Stimulated activated CD4-positive, alpha-beta T cell treated with anti-CD3 and anti-CD28 coated beads, TNF-alpha, amount 100 ng/mL, for 24 hours (primary cell): Measurements from ENCODE around the gene PAM16.
A peak's percentile ranks its signal among the peaks of the same experiment; 100 is the strongest.

ENCODE experiments used
- DNase-seq, 3 experiments: peaks; one replicate each; pipeline ENCODE4 v3.0.0-alpha.2; 2020; ENCODE audit warnings: low read depth in 3 of 3

The PAM16 gene

GRCh38 chr16:4319454-4320421 lies 31.4 kb downstream of the PAM16 start:
- DNase-seq = peak in 1 of 3 experiments; percentile 51

- DNase-seq = no peak
These were observed 32.2 kb downstream of the PAM16 start for GRCh38 chr16:4318967-4319366.

DNA sequence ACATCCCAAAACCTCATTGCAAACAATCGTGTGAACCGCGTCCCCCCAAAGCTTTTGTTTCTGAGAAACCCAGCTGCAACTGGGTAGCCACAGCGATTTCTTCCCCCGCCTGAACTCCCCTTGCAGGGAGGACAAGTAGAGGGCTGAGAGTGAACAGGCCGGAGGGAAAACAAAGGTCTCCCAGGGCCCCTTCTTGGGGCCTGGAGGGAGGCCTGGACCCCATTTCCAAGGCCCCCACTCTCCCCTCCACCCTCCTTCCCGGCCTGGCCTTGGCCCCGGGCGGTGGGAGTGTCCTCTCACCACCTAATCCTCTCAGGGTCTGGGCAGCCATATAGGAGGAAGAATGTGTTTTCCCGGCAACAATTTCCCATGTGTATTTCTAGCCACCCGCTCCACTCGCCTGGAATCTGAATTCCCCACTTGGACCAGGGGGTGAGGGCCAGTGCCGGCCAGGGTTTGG lies 32.6 kb downstream of the PAM16 start:
- no peak for DNase-seq

GRCh38 chr16:4317532-4318450 lies 33.3 kb downstream of the PAM16 start:
- DNase-seq = no peak

DNA sequence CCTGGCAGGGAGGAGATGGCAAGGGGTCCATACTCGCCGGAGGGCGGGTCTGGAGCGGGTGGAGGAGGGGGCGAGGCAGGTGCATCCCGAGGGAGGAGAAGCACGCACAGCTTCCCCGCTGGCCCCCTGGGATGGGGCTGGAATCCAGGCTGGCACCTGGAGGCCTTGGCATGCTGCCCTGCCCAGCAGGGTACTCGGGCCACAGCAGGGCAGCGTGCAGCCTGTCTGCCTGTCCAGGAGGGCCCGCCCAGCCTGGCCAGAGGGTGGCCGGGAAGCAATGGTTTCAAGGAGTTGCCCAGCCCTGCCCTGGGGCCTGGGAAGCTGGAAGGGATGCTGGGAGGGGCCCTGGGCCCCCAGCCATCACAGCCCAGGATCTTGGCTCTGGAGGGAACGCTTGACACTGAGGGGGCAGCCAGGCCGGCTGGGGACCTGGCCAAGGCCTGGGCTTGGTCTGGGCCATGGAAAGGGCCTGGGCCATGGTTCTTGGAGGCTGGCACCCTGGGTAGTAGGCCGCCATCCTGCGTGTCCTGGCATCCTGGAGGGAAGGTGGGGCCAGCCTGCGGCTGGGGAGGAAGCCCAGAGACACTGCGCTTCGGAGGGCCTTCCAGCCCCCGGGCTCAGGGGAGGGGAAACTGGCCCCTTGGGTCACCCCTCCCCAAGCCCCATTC lies 34.1 kb downstream of the PAM16 start:
- DNase-seq = no peak

DNA sequence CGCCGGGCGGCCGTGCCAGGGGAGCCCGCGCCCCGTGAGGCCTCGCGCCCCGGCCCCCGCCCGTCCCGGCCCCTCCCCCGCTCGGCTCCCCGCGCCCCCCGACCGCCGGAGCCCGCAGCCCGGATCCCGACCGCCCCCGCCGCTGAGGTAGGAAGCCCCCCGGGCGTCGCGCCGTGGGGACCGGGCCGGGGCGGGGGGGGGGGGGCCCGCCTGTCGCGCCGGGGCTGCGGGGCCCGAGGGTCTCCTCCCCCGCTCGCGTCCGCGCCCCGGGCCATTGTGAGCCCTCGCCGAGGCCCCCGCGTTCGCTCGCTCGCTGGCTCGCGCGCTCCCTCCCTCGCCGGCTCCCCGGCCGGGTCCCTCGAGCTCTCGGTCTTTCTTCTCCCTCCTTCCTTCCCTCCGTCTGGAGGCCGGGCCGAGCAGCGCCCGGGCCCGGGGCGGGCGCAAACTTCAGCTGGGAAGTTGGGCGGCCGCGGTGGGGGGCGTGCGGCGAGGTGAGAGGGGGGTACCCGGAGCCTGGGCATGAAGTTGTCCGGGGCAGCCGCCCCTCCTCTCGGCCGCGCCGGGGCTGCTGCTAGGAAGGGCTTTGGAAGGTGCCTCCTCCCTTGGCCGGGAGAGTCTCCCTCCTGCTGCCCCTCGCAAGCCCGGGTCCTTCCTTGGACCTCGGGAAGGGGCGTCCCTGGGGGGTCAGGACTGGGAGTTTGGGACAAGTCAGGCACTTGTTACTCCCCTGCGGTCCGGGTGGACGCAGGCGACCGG lies 34.8 kb downstream of the PAM16 start:
- no peak for DNase-seq

DNA sequence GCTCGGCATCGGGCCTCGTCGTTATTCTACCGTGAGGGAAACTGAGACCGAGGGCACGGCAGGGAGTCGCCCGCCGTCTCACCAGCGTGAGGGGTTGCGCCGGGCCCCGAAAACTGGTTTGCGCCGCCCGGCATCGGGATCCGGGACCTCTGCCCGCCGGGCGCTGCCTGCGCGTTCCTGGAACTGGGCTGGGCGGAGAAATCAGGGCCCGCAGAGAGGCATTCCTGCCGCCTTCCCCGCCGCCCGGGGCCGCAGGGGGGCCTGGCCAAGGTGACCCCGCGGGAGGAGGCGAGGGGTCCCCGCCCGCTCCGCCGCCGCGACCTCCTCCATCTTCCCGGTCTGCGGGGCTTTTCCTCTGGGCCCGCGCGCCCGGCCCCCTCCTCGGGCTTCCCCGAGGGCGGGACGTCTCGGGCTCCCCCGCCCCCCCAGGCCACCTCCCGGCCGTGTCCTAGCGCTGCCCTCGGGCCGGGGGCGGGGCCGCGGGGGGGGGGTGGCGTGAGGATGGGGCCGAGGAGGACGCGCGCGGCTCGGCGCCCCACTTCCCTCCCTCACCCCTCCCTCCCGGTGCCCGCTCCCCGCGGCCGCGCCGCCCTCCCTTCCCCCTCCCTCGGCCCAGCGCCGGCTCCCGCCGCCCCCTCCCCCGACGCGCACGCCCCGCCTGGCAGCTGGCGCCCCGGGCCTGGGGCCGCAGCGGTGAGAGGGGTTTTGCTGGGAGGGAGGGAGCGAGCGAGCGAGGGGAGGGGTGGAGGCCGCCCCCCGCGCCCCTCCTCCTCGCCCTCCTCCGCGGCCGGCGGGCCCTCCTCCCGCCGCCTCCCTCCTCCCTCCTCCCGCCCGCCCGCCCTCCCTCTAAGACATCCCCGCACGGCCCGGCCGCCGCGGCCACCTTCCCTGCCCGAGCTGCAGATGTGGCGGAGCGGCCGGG lies 35.7 kb downstream of the PAM16 start, which contains the start of gene GLIS2:
Gene GLIS2, plus strand, starts transcription at position 882 of the 922 bp plus-strand sequence. CDS start 16,214 bp downstream, outside the sequence.
- no peak for DNase-seq

DNA sequence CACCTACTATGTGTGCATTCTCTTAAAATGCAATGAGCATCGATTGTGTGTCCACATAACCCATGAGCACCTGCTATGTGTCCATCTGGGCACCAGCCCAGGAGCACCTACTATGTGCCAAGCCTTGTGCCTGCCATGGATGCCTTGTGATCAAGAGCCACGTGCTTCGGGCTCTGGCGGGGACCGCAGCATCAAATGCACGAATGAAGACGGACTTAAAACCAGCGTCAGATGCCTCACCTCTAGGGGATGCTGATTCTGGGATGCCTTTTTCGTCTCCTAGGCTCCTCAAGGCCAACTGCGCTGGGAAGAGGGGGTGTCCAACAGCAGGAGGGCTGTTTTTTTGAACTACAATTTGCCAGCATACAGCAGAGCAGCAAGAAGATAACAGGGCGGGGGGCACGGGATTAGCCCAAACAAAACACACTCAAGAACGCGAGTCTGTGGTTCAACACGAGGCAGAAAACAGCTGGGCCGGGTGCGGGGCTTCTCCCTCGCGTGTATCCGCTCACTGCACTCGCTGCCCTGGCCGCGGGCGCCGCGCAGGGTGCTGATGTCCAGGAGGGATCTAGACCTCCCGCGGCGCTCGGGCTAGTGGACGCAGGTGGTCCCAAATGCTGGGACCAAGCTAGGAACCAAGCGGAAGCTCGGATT lies 36.5 kb downstream of the PAM16 start:
- no peak for DNase-seq

DNA sequence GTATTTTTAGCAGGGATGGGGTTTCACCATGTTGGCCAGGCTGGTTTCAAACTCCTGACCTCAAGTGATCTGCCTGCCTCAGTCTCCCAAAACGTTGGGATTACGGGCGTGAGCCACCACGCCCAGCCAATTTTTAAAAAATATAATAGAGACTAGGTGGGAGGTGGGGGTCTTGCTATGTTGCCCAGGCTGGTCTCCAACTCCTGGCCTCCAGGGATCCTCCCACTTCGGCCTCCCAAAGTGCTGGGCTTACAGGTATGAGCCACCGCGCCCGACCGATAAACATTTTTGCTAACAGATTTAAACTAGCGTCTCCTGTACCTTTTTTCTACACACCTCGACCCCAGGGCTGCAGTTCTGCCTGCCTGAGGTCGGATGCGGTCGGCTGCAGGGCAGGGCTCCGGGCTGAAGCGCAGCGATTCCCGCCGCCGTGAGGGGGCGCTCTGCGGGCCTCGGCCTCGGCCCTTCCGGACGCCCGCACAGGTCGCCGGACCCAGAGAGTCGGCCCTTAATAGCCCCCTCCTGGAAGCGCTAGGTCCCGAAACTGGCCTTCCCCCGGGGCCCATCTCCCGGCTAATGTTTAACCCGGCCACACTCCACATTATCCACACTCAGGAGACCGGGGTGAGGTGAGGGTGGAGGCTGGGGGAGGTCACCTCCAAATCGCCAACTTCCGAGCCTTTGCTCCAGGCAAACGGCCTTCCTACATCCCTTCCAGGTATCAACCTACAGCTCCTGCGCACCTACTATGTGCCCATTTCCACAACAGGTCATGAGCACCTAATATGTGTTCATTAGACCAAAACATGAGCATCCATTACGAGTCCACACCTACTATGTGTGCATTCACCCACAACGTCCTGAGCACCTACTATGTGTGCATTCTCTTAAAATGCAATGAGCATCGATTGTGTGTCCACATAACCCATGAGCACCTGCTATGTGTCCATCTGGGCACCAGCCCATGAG lies 37.3 kb downstream of the PAM16 start:
- no peak for DNase-seq

- peak in 1 of 3 experiments; percentile 48 for DNase-seq
These were observed 41.3 kb downstream of the PAM16 start for GRCh38 chr16:4309833-4310266.

GRCh38 chr16:4309102-4309832 lies 41.9 kb downstream of the PAM16 start:
- no peak for DNase-seq

GRCh38 chr16:4307215-4308037 lies 43.7 kb downstream of the PAM16 start:
- DNase-seq = peak; percentile 86 to 94 (median 87)

- no peak for DNase-seq
These were observed 44.5 kb downstream of the PAM16 start for GRCh38 chr16:4306470-4307214.

- no peak for DNase-seq
These were observed 47.1 kb downstream of the PAM16 start for GRCh38 chr16:4303973-4304372.

- no peak for DNase-seq
These were observed 49.2 kb downstream of the PAM16 start for GRCh38 chr16:4301968-4302367.

GRCh38 chr16:4301177-4301576 lies 49.9 kb downstream of the PAM16 start:
- no peak for DNase-seq
